AG09309 (cell line): ENCODE results near the gene FDX1.

ENCODE experiments used
- DNase-seq: peaks from one replicate; pipeline ENCODE4 v3.0.0-alpha.2; 2010; ENCODE audit warnings: low read depth
- H3K4me3 ChIP-seq: 2 replicates; pipeline ENCODE4 v1.5.1; 2011; ENCODE audit warnings: mild to moderate bottlenecking, low read depth, low read length, moderate library complexity; ENCODE audit not compliant: control insufficient read depth
- TF ChIP-seq, protein P1 (sequence below): IDR thresholded peaks from 2 replicates; pipeline ENCODE4 v1.5.1; 2011; ENCODE audit warnings: mild to moderate bottlenecking, low read depth, low read length, inconsistent platforms; ENCODE audit not compliant: insufficient read depth, control insufficient read depth; ENCODE audit errors: missing control alignments

Gene FDX1

DNA sequence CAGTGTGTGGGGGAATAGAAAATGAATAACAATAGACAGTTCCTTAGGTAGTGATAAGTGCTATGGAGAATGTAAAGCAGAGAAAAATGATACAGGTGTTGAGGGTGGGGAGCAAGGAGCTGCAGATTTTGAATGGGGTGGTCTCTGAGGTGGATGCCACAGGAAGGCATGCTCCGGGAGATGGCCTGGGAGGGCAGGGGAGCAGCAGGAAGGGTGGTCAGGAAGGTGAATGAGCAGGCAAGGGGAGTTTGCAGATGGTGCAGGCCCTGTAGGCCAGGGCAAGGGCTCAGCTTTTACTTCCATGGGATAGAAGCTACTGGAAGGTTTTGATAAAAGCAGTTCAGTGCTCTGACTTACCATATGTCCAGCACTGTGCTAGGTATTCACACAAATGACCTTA, 44.8 kb downstream of the FDX1 start:
- TF ChIP-seq, protein P1, sequence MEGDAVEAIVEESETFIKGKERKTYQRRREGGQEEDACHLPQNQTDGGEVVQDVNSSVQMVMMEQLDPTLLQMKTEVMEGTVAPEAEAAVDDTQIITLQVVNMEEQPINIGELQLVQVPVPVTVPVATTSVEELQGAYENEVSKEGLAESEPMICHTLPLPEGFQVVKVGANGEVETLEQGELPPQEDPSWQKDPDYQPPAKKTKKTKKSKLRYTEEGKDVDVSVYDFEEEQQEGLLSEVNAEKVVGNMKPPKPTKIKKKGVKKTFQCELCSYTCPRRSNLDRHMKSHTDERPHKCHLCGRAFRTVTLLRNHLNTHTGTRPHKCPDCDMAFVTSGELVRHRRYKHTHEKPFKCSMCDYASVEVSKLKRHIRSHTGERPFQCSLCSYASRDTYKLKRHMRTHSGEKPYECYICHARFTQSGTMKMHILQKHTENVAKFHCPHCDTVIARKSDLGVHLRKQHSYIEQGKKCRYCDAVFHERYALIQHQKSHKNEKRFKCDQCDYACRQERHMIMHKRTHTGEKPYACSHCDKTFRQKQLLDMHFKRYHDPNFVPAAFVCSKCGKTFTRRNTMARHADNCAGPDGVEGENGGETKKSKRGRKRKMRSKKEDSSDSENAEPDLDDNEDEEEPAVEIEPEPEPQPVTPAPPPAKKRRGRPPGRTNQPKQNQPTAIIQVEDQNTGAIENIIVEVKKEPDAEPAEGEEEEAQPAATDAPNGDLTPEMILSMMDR: no peak
- DNase-seq: no peak
- no peak overlapping the region for H3K4me3 ChIP-seq

GRCh38 chr11:110475671-110476070, 45.9 kb downstream of the FDX1 start:
- DNase-seq: no peak
- TF ChIP-seq, protein P1: no peak
- H3K4me3 ChIP-seq: no peak overlapping the region

GRCh38 chr11:110478410-110478809, 48.7 kb downstream of the FDX1 start:
- no peak overlapping the region for H3K4me3 ChIP-seq
- DNase-seq: no peak
- TF ChIP-seq, protein P1: no peak

GRCh38 chr11:110479108-110480101, 49.7 kb downstream of the FDX1 start:
- TF ChIP-seq, protein P1: no peak
- peak; percentile 46 for DNase-seq
- H3K4me3 ChIP-seq: no peak overlapping the region

DNA sequence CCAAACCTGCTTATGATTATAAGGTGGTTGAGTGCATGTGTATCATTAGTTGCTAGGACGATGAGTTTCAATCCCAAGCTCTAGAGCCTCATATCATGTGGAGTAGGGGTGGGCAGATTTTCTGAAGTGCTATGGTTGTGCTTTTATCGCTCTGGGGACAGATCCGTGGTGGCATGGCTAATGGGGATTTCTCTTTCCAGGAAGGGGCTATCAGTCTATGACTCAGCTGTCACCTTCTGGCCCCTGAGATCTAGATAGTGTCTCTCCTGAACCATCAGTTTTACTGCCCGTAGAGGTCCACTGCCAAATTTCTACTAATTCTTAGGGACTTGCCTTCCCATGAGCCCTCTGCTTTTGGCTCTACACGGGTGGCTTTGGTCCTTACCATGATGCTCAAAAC, 51.8 kb downstream of the FDX1 start:
- TF ChIP-seq, protein P1: no peak
- no peak overlapping the region for H3K4me3 ChIP-seq
- no peak for DNase-seq

- DNase-seq: no peak
- no peak overlapping the region for H3K4me3 ChIP-seq
- TF ChIP-seq, protein P1: no peak
Observed at GRCh38 chr11:110486156-110486555, 56.4 kb downstream of the FDX1 start.
